GM23248 (cell line): ENCODE data around the gene HES4.

Source experiments
- EZH2 ChIP-seq: fragments of 200-600 bp; sonication (generic); IDR thresholded peaks from 2 replicates; pipeline ENCODE4 v1.6.1; 2018; ENCODE audit warnings: antibody characterized with exemption, mild to moderate bottlenecking; ENCODE audit not compliant: insufficient read depth, poor library complexity, severe bottlenecking
- EZH2phosphoT487 ChIP-seq: fragments of 200-600 bp; sonication (generic); IDR thresholded peaks from 2 replicates; pipeline ENCODE4 v1.6.1; 2018; ENCODE audit warnings: antibody characterized with exemption, moderate library complexity, mild to moderate bottlenecking, low read depth; ENCODE audit not compliant: insufficient read depth

GRCh38 chr1:958823-959730 is 40.8 kb downstream of the HES4 start, which contains the start of gene NOC2L:
- TF ChIP-seq EZH2 (no peak), EZH2phosphoT487 (no peak)
